ENCODE results near the gene HACL1. TPM values are rescaled to one million over a fixed set of nuclear protein-coding genes. Genes with fewer than 3 reads are reported as not detected.

HACL1 gene
- total and polyA plus RNA-seq, 2 donors from 2014 or later = 25.3 to 27.1 TPM

DNA sequence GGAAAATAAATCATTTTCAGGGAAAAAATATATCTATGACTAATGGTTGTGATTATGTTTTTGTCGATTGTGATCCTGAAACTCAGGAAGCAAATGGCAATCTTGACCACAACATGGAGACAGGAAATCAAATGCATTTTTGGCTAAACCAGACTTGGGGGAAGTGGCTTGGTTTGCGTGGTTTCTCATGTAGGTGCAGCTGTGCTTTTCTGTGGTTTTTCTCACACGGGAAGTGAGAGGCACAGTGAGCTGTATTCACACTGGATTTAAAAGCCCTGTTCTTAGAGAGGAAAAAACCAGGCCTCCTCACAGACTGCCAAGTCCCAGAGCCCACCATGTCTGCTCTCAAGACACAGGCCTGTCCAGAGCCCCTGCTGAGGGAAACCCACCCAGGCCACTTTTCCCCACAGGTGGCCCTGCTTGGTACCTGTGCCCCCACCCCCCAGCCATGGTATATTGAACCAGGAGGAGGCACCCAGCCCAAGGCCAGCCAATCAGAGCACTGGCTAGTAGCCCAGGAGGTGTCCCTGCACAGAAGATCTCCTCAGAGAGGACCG, 46.3 kb upstream of the HACL1 start:
- Histone ChIP-seq H3K4me3 (ENCODE audit: low read length in 3 of 3) (no peak overlapping the region), H3K4me1 (ENCODE audit: control insufficient read depth in 2 of 3, insufficient read depth in 2 of 3, low read depth in 1 of 3, low read length in 3 of 3) (no peaks in the 10 kb centered on the region), H3K36me3 (ENCODE audit: control insufficient read depth in 2 of 3, insufficient read depth in 3 of 3, low read length in 3 of 3) (peaks cover 0 to 3% (median 2%) of the 10 kb centered on the region in 3 donors), H3K27me3 (ENCODE audit: control insufficient read depth, insufficient read depth, low read length) (no peaks in the 10 kb centered on the region), H3K27ac (ENCODE audit: low read depth in 2 of 2, low read length in 2 of 2) (no peak overlapping the region), H3K9ac (ENCODE audit: low read length in 3 of 3) (no peak overlapping the region), H3K9me3 (ENCODE audit: control insufficient read depth in 2 of 3, insufficient read depth in 1 of 3, low read length in 3 of 3) (no peaks in the 10 kb centered on the region)
- intact Hi-C loops (cut with DNase I) = no loop called here
- no peak for TF ChIP-seq CTCF (IDR thresholded peaks at IDR 0.05; ENCODE audit: borderline replicate concordance, extremely low read depth, insufficient read depth)
- peak in 1 of 5 donors; percentile 74 for DNase-seq
- no peak for FAIRE-seq

GRCh38 chr3:15646851-15647511, 45.6 kb upstream of the HACL1 start:
- FAIRE-seq = no peak
- peak in 1 of 5 donors; percentile 73 for DNase-seq

GRCh38 chr3:15645740-15646501, 44.6 kb upstream of the HACL1 start:
- no peak overlapping the region for H3K4me3 ChIP-seq (ENCODE audit: low read length in 3 of 3)
- FAIRE-seq (no peak), DNase-seq (peak in 1 of 5 donors; percentile 57)

More at GRCh38 chr3:15646851-15647511, 45.6 kb upstream of the HACL1 start:
- intact Hi-C loops (cut with DNase I) = no loop called here
- Histone ChIP-seq H3K4me1 (ENCODE audit: control insufficient read depth in 2 of 3, insufficient read depth in 2 of 3, low read depth in 1 of 3, low read length in 3 of 3) (no peaks in the 10 kb centered on the region), H3K4me3 (ENCODE audit: low read length in 3 of 3) (no peak overlapping the region), H3K9ac (ENCODE audit: low read length in 3 of 3) (no peak overlapping the region), H3K27ac (ENCODE audit: low read depth in 2 of 2, low read length in 2 of 2) (no peak overlapping the region), H3K27me3 (ENCODE audit: control insufficient read depth, insufficient read depth, low read length) (no peaks in the 10 kb centered on the region), H3K9me3 (ENCODE audit: control insufficient read depth in 2 of 3, insufficient read depth in 1 of 3, low read length in 3 of 3) (no peaks in the 10 kb centered on the region), H3K36me3 (ENCODE audit: control insufficient read depth in 2 of 3, insufficient read depth in 3 of 3, low read length in 3 of 3) (peaks cover 0 to 3% (median 2%) of the 10 kb centered on the region in 3 donors)
- no peak for TF ChIP-seq CTCF (IDR thresholded peaks at IDR 0.05; ENCODE audit: borderline replicate concordance, extremely low read depth, insufficient read depth)

More at GRCh38 chr3:15645740-15646501, 44.6 kb upstream of the HACL1 start:
- H3K9me3 ChIP-seq (ENCODE audit: control insufficient read depth in 2 of 3, insufficient read depth in 1 of 3, low read length in 3 of 3) = no peaks in the 10 kb centered on the region
- intact Hi-C loops (cut with DNase I) = no loop called here
- TF ChIP-seq CTCF (IDR thresholded peaks at IDR 0.05; ENCODE audit: borderline replicate concordance, extremely low read depth, insufficient read depth) = no peak
- no peak overlapping the region for H3K9ac ChIP-seq (ENCODE audit: low read length in 3 of 3)
- H3K4me1 ChIP-seq (ENCODE audit: control insufficient read depth in 2 of 3, insufficient read depth in 2 of 3, low read depth in 1 of 3, low read length in 3 of 3) = no peaks in the 10 kb centered on the region
- H3K27ac ChIP-seq (ENCODE audit: low read depth in 2 of 2, low read length in 2 of 2) = no peak overlapping the region
- no peaks in the 10 kb centered on the region for H3K27me3 ChIP-seq (ENCODE audit: control insufficient read depth, insufficient read depth, low read length)
- H3K36me3 ChIP-seq (ENCODE audit: control insufficient read depth in 2 of 3, insufficient read depth in 3 of 3, low read length in 3 of 3) = peaks cover 0 to 6% (median 2%) of the 10 kb centered on the region in 3 donors
